GM21717 (cell line): Measurements from ENCODE around the gene BIRC2.
A peak's percentile ranks its signal among the peaks of the same experiment; 100 is the strongest.

Source experiments
- ATAC-seq: cut with Tn5 transposase; IDR thresholded peaks from one replicate; pipeline ENCODE4 v1.9.1; 2021; ENCODE audit warnings: mild to moderate bottlenecking, moderate library complexity; ENCODE audit not compliant: unreplicated experiment

Gene BIRC2

DNA sequence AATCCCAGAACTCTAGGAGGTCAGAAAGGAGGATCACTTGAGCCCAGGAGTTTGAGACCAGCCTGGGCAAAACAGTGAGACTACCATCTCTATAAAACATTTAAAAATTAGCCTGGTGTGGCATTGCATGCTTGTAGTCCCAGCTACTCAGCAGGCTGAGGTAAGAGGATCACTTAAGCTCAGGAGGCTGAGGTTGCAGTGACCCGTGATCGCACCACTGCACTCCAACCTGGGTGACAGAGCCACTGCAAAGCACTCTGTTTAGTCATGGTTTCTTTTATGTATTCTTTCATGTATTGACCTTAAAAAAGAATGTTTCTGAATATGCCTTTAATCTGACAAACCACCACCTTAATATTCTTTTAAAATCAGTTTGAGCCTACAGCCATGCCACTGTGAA is 52.2 kb downstream of the BIRC2 start:
- ATAC-seq = no peak

GRCh38 chr11:102400603-102401002 is 53.6 kb downstream of the BIRC2 start:
- no peak for ATAC-seq

DNA sequence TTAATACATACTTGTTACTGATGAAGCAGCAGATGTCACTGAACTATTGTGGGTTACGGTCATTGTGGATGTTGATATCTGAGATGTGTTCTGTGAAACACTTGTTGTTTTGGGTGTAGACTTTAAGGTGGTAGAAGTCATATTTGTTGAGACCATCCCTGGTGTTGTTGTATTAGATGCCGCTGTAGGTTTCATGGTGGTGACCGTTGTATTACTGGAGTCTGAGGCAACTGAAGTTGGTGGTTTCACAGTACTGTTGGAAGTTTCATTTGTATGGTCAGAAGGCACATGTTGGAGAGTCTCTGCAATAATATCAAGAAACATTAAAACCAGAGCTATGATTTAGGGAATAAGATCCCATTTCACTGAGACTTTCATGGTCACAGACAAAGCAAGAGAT is 54.9 kb downstream of the BIRC2 start:
- no peak for ATAC-seq

DNA sequence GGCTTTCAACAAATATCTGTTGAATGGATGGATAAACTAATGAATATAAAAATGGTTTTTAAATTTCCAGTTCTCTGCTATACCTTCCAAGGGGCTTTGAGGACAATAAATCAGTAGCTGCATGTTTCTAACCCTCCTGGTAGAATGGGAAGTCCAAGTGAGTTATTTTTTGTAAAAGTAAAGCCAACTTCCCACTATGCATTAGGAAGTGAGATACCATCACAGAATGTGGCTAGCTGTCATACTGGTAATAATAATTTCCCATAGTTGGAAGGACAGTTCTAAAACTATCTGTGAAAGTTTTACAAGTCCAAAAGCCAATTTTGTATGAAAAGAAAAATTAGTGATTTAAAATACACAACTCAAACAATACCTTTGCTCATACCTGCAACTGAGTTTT is 55.5 kb downstream of the BIRC2 start:
- ATAC-seq = no peak

GRCh38 chr11:102405501-102405900 is 58.5 kb downstream of the BIRC2 start:
- no peak for ATAC-seq

DNA sequence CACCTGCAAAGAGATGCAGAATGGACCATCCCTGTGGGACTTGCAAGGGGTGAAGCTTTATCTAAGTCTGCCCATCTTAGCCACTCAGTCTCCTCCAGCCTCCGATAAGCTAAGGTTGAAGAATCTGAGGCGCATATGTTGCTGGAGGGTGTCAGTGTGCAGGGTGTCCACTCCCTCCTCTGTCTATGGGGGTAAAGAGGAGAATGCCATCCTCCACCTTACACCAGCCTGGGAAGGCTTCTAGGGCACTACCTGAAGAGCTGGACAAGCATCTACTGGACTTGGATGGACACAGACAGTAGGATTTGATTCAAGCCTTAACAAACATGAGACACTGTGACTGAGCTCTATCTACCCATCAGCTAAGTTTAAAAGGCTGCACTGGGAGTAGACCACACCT is 59.1 kb downstream of the BIRC2 start:
- ATAC-seq = no peak

DNA sequence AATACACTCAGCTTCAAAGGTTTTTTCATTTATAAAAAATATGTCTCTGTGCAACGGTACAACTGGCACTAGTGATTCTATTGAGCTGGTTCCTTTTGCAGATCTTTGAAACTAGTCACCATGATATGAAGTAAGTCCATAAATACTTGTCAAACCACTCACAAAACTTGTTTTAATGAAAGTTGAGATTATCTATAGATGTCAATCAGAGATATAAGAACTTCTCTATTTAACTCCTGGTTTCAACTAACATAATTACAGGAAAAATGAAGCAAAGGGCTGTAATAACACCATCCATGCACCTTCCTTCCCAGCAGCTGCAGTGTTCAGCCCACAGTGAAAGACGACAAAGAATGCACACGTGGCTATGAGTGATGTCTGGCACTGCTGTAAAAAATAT is 60.9 kb downstream of the BIRC2 start:
- no peak for ATAC-seq

DNA sequence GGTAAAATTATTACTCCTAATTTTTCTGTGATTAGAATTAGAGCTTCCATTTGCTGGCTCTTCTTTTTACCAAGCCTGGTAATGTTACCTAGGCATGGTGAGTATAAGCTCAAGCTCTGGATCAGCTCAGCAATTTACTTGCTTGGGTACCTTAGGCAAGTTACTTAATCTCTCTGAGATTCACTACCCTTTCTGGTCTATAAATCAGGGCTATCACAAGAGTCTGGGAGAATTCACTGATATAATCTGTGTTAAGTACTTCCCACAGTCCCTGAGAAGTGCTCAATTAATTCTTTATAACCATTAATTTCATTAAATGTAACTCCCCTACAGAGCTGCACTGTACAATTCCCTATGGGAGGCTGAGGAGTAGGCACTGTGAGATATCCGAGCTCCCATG is 61.3 kb downstream of the BIRC2 start:
- ATAC-seq = no peak

GRCh38 chr11:102410382-102410784 is 63.4 kb downstream of the BIRC2 start:
- no peak for ATAC-seq

- no peak for ATAC-seq
Observed at GRCh38 chr11:102411142-102411541, 64.1 kb downstream of the BIRC2 start.

- ATAC-seq = no peak
Observed at GRCh38 chr11:102413497-102413896, 66.5 kb downstream of the BIRC2 start.

- no peak for ATAC-seq
Observed at GRCh38 chr11:102414559-102414958, 67.5 kb downstream of the BIRC2 start.

GRCh38 chr11:102415304-102415916 is 68.4 kb downstream of the BIRC2 start:
- no peak for ATAC-seq

DNA sequence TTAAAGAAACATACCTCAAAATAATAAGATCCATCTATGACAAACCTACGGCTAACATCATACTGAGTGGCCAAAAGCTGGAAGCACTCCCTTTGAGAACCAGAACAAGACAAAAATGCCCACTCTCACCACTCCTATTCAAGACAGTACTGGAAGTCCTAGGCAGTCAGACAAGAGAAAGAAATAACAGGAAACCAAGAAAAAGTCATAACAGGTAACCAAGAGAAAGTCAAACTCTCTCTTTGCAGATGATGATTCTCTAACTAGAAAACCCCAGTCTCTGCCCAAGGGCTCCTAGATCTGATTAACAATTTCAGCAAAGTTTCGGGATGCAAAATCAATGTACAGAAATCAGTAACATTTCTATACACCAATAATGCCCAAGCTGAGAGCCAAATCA is 70.0 kb downstream of the BIRC2 start:
- no peak for ATAC-seq

DNA sequence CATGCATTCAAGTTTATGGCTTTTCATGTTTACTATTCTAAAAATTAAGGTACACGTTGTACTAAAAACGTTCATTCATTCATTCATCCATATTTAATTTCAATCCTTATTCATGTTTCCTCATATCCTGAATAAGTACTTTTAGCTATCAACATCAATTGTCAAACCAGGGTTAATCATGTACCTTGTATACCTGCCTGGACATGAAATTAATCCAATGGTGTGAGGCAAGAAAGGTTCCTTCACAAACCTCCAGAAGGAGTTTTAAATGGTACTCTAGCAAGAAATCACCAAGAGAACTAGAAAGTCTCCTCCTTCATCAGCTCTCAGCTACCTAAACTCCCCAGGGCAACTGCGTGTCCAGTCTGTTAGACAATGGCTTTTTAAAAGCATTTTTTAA is 72.2 kb downstream of the BIRC2 start:
- no peak for ATAC-seq

DNA sequence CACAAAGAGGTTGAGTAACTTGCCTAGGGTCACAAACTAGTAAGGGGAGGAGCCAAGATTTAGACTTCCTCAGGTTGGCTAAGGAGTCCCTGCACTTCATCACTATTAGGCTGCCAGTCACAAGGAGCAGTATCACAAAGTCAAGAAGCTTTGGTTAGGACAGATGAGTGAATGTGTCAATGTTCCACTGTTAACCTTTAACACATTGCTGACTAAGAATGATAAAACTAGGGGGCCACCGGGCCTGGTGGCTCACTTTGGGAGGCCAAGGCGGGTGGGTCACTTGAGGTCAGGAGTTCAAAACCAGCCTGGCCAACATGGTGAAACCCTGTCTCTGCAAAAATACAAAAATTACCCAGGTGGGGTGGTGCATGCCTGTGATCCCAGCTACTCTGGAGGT is 73.5 kb downstream of the BIRC2 start:
- peak; percentile 72 for ATAC-seq

DNA sequence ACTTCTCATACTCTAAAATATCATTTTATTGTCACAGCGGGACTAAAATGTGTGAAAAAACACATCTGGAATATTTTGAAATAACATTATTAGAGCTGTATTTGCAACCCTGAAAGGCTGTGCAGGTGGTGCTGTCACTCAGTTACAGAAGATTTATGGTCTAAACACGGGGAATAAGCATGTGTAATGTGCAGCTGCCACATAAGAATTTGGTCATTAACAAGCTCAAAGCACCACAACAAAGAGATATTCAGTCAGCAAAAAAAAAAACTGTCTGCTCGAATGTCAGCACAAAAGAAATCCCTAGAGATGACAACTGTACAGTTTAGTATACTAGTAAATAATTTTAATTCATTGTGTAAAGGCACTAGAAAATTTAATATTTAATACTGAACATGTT is 74.2 kb downstream of the BIRC2 start:
- no peak for ATAC-seq

DNA sequence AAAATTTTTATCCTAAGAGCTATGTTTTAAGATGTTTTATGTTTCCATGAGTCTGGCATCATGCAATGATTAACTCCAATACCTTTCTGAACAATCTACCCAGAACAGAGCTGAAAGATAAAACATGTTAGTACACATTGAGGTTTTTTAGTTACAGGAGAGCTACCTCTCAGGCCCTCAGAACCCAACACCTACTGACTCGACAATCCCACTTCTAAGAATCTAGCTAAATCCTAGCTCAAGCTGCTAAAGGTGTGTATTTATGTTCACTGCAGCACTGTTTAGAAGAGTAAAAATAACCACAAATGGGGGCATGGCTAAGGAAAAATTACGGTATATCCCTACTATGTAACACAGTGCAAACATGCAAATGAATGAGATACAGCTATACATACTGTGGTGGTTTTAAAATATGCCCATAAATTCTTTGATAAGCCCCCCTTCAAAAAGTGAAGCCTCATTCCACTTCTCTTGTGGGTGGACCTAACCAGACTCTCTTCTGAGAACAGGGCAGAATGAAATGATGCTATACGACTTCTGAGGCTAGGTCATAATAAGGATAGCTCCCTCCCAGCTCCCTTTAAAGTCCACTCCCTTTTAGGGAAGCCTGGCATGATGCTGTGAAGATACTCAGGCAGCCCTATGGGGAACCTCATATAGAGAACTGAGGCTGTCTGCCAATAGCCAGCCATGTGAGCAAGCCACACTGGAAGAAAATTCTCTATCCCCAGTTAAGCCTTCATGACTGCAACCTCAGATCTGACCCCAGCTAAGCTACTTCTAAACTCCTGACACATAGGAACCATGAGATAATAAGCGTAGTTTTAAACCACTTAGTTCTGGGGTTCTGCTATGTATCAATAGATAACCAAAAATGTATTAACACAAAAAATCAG is 76.1 kb downstream of the BIRC2 start:
- no peak for ATAC-seq

- ATAC-seq = no peak
Observed at GRCh38 chr11:102423936-102424335, 76.9 kb downstream of the BIRC2 start.

- no peak for ATAC-seq
Observed at GRCh38 chr11:102426000-102426399, 79.0 kb downstream of the BIRC2 start.

DNA sequence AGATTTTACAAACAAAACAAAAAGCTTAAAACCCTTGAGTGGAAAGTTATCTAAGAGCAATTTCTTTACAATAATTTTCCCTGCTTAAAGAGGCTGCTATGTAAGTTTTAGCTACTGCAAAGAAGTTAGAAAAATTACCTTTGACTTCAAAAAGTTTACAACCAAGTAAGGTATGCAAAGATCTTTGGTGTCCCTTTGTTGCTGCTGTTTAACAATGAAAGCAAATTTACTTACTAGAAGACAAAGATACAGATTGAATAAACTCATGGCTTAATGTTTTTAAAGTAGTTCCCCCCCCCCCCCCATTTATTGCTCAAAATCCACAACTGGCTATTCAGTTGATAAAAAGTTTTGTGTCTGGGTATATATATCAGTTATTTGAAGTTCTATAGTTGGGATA is 79.6 kb downstream of the BIRC2 start:
- no peak for ATAC-seq

GRCh38 chr11:102427068-102427467 is 80.1 kb downstream of the BIRC2 start:
- no peak for ATAC-seq
